GM21526 (cell line): ENCODE data around the gene MS4A12.
"Not testable (repeated sequence)": the region's sequence is repeated elsewhere in the genome, so short reads cannot be mapped to it uniquely, and the experiment has no call there.

Source experiments
- ATAC-seq: cut with Tn5 transposase; IDR thresholded peaks from one replicate; pipeline ENCODE4 v1.9.1; 2021; ENCODE audit warnings: moderate library complexity; ENCODE audit not compliant: unreplicated experiment, low FRiP score

The MS4A12 gene

DNA sequence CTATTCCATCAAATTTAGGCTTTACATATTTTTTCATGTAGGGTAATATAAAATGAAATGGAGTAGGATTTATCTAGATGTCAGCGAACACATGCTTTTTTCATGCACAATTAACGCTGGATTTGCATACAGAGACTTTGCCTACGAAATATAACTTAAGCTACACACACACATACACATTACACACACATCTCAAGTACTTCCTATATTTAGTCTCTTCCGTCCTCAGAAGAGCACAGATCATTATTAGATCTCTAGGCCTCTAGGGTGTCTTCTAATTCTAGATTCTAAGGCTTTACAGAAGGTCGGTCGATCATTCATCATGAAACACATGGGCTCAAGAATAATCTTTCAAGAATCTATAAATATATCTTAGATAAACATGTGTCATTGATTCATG is 18.8 kb downstream of the MS4A12 start:
- no peak for ATAC-seq

DNA sequence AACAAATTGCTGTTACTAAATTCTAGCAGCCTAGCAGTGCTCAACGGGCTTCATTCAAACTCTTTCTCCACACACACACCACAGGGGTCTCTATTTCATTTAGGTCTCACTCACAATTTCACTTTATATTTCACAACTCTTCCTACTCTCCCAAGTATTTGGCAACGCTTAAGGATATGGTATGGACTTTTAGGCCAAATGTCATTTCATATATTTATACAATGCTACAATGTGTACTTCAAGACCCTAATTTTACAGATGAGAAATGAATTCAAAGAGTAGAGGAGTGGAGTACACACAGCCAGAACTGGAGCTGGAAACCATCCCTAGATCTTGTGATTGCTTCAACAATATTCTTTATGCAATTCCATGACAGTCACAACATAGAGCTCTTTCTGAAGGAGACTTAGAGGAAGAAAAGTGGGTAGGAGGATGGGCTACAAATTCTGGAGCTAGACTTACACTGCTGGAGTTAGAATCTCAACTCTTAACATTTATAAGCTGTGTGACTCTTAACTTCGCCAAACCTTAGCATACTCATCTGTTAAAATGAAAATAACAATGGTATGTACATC is 20.2 kb downstream of the MS4A12 start:
- no peak for ATAC-seq

DNA sequence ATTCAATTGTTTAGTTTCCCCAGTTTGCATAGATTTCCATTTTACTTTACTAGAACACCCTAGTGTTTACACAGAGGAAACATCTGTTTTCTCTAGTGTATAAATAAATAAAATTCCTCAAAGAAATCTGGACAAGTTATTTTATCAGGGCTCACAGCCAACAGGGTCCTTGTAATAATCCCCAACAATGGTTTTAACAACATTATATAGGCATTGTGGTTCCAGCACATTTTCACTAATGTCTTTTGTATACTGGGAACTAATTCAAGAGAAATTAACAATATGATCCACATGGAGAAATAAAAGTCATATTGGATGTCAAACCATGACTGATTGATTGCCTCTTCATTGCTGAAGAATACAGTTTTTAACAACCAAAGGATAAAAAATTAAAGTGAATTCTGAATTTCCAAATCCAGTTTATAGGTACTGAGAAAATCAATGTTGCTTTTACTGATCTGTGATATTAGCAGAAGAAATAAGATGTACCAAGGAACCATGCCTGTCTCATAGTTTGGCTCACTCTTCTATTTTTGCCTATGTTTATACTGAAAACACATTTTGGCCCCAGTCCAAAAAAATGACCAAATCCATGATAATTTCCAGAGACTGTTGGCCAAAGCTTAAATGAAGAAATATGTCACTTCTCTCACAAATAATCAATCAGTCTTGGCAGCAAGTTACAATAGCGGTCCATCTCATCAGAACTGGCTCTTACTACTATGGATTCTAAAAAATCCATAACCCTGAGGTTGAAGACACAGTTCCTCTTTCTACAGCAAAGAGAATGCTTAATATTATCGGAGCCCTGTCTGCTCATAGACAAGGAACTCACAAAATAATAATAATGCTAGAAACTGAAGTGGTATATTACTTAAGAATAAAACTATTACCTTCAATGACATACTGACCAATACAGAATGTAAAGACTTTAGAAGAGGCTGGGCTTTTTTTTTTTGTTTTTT is 21.2 kb downstream of the MS4A12 start:
- no peak for ATAC-seq

DNA sequence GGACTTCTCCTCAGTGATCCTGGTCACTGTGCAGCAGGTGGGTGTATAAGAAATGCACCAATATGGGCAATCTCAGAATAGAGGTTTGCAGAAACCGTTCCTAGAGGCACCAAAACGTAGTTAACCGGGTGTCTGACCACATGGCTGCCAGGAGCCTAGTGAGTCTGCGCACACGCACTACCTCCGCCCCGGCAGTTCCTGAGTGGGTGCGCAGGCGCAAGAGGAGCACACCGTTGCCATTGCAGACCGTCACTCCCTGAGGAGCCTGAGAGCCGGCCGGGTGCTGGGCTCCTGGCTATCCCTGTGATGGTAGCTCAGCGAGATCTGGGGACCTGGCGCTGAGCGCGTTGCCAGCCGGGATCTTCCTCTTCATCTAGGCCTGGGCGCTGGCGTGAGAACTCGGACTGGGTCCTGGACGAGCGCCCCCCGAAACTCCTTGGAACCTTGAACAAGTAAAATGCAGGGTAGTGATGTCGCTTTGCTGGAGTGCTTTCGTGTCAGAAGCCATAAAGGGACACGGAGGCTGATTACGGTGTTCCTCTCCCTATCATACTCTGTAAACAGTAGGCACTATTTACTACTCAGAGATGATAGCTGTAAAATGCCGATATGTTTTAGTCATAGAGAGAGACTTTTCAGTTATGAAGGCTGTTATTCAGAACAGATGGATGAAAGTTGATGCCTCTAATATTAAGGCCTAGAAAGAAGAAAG is 22.7 kb downstream of the MS4A12 start, which contains the start of gene MS4A13:
Gene MS4A13 (plus strand): TSS at position 249 of the 712 bp plus-strand sequence. CDS start 2,692 bp downstream, outside the sequence.
- no peak for ATAC-seq

DNA sequence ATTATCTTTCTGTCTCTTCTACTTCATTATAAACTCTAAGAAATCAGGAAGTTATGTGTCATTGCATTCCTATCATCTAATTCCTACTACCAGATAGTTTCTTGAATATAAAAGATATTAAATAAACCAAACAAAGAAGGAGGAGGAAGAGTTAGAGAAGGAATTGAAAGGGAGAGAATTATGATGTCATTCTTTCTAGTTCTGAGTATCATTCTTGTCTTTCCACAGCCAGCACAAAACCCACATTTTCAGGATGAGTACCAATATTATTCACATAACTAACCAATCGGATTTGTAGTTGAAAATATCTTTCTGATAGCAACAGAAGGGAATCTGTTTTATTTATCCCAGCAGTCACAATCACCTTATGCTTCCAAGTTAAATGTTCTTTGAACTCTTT is 35.9 kb downstream of the MS4A12 start:
- no peak for ATAC-seq

DNA sequence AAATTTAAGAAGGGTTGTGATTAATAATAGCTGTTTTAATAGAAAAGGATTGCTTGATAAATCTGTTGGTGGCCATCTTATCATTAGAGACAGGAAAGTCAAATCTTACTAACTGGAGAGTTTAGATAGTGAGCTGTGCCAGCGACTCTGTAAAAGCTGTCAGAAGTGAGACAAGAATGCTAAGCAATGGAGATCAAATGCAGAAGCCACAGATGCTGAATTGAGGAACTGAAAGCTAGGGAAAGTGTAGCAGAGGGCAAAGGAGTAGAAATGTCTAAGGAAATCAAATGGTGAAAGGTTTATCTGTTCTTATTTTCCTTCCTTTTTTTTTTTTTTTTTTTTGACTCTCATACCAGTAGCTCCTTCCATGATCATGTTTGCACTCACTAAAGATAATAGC is 36.4 kb downstream of the MS4A12 start:
- ATAC-seq: peak; percentile 71

DNA sequence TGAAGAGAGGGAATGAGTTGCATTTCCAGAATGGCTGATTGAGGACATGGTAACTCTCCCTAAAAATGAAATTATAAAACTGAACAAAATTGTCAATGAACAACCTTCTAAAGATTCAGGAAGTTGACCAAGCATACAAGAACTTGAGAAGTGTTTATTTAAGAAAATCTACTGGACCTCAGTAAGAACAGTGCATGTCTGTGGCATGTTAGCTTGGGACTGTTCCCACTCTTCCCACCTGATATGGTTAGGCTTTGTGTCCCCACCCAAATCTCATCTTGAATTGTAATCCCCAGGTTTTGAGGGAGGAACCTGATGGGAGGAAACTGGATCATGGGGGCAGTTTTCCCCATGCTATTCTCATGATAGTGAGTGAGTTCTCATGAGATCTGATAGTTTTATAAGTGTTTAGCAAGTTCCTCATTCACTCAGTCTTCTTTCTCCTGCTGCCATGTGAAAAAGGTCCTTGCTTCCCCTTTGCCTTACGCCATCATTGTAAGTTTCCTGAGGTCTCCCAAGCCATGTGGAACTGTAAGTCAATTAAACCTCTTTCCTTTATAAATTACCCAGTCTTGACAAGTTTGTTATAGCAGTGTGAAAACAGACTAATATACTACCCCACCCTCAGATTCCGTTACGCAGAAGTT is 38.0 kb downstream of the MS4A12 start:
- ATAC-seq: no peak

DNA sequence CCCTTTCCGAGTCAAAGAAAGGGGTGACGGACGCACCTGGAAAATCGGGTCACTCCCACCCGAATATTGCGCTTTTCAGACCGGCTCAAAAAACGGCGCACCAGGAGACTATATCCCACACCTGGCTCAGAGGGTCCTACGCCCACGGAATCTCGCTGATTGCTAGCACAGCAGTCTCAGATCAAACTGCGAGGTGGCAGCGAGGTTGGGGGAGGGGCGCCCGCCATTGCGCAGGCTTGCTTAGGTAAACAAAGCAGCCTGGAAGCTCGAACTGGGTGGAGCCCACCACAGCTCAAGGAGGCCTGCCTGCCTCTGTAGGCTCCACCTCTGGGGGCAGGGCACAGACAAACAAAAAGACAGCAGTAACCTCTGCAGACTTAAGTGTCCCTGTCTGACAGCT is 39.8 kb downstream of the MS4A12 start:
- ATAC-seq: not testable (repeated sequence)

DNA sequence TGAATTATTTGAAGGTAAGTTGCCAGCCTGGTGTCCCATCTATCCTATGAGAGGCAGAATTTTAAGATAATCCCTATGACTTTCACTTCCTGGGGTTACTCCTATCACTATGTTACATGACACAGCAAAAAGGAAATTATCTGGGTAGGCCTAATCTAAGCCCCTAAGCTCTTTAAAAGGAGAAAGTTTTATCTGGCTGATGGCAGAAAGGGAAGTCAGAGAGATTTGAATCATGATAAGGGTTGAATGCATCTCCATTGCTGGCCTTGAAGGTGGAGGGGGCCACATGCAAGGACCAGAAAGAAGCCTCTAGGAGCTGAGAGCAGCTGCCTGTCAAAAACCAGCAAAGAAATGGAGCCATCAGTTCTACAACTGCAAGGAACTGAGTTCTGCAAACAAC is 46.0 kb downstream of the MS4A12 start:
- ATAC-seq: not testable (repeated sequence)

DNA sequence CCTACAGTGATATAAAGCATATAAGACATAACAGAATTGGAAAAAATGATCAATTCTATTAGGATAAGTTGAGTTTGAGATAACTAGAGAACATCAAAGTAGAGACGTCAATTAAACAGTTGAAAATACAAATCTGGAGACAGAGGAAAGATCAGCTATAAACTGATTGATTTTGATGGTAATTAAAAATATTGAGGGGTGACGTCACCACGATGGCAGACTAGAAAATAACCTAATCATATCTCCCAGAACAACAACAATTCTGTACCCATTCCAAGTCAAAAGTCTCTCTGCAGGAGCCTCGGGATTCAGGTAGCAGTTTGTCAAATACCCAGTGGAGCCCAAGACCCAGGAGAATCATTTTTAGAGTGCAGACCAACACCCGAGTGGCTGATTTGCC is 51.5 kb downstream of the MS4A12 start:
- ATAC-seq: no peak
